HG03066 (cell line): Measurements from ENCODE around the gene STK35.

Experiments used
- ATAC-seq: cut with Tn5 transposase; IDR thresholded peaks from one replicate; pipeline ENCODE4 v1.9.1; 2021; ENCODE audit warnings: low read depth; ENCODE audit not compliant: unreplicated experiment

STK35 gene

GRCh38 chr20:2103461-2104153, 2.0 kb downstream of the STK35 start:
- no peak for ATAC-seq

- ATAC-seq = no peak
These were observed 2.6 kb downstream of the STK35 start for GRCh38 chr20:2104236-2104635.

- no peak for ATAC-seq
These were observed 6.9 kb downstream of the STK35 start for GRCh38 chr20:2108498-2108897.

- no peak for ATAC-seq
These were observed 7.4 kb downstream of the STK35 start for GRCh38 chr20:2108987-2109386.

DNA sequence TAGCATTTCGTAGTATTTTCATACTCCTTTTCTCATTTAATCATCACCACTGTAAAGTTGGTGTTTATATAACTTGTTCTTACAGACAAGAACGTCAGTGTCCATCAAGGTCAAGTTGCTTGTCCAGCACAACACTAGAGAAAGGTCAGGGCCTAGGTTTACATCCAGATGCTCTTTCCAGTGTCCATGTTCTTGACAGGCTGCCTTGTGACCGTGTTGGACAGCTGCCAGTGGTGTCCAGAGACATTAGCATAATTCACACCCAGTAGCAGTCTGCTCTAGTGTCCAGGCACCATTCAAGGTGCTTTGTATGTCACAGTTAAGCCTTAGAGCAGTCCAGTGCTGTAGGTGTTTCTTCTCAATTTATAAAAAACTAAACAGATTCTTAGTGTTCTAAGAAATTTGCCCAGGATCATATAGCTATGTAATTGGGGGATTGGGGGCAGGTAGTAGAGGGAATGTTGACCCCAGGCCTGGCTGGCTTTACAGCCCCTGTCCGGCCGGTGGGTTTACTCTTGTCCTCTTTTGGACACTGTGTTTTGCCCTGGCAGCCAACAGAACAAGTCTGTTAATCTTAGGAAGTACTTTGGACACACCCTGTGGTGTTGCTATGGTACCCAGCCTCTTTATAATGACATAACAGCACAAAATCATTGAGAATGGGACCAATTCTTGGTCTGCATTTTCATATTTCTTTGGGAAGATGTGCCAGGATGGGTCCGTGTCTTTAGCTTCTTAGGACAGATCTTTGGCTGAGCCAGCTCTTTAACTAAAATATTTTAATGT, 8.0 kb downstream of the STK35 start:
- ATAC-seq = no peak

DNA sequence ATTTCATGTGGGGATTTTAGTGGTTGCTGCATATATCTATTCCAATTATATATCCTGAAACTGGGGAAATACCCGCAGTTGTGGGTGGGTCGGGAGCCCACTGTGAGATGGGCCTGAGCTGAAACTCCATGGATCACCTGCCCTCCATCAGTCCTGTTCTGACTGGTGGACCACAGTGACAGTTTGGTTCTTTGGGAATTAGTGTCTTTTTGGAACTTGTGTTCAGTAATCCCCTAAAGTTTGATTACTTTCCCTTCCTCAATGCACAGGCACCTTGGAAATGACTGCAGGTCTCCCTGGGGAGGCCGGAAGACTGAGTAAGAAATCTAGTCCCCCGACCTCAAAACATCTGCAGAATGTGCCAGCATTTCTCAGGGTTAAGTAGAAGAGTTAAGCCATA, 11.3 kb downstream of the STK35 start:
- ATAC-seq = no peak

- ATAC-seq = no peak
These were observed 12.7 kb downstream of the STK35 start for GRCh38 chr20:2114127-2114959.

DNA sequence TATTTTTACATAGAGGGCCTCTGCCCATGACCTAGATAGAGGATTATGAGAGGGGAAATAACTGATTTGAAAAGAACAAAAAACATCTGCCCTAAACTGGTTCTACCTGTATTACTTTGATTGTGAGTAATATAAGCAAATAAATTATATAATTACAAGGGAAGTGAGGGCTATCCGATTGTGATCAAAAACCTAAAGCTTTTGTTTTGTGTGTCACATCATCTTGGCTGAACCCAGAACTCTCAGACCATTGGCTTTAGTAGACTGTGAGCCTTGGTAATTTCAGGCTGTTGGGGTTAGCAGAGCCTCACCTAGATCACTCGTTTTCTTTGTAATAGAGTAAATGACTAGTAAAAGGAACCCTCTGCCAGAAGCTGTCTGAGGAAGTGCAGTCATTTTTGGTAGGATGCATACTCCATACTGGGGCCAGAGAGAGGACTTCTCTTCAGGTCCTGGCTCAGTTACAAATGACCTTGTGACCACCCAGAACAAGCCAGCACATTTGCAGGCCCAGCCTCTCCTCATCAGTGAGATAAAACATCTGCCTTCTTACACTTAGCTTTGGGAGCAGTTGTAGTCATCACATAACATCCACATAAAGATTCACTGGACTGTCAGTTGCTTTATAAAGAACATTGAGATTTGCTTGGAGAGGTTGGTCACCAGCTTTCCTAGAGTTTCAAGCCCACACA, 13.5 kb downstream of the STK35 start:
- no peak for ATAC-seq

DNA sequence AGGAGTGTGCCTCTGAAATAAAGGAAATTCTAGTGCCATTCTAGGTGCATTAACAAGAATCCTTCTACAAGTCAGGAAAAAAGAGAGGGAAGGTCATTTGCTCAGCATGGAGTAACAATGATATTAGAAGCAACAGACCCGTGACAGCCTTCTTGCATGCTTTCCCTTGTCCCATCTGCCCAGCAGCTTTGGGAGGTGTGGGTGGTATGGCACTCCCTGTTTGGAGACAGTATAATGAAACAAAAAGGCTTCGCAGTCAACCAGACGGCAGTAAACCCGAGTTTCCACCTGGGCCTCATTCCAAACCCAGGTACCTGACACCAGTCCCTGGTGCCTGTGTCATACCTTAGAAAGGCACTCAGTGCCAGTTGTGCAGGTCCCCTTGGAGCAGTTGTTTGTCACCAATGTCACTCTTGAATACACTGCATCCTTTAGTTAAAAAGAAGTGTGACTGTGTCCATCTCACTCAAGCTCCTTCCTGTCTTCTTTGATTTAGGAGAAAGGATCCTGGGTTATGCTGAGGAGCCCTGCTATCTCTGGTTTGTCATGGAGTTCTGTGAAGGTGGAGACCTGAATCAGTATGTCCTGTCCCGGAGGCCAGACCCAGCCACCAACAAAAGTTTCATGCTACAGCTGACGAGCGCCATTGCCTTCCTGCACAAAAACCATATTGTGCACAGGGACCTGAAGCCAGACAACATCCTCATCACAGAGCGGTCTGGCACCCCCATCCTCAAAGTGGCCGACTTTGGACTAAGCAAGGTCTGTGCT, 14.7 kb downstream of the STK35 start:
- ATAC-seq = no peak

GRCh38 chr20:2118783-2119182, 17.2 kb downstream of the STK35 start:
- ATAC-seq = no peak

- ATAC-seq = no peak
These were observed 21.3 kb downstream of the STK35 start for GRCh38 chr20:2122936-2123335.

- ATAC-seq = no peak
These were observed 22.1 kb downstream of the STK35 start for GRCh38 chr20:2123720-2124119.

DNA sequence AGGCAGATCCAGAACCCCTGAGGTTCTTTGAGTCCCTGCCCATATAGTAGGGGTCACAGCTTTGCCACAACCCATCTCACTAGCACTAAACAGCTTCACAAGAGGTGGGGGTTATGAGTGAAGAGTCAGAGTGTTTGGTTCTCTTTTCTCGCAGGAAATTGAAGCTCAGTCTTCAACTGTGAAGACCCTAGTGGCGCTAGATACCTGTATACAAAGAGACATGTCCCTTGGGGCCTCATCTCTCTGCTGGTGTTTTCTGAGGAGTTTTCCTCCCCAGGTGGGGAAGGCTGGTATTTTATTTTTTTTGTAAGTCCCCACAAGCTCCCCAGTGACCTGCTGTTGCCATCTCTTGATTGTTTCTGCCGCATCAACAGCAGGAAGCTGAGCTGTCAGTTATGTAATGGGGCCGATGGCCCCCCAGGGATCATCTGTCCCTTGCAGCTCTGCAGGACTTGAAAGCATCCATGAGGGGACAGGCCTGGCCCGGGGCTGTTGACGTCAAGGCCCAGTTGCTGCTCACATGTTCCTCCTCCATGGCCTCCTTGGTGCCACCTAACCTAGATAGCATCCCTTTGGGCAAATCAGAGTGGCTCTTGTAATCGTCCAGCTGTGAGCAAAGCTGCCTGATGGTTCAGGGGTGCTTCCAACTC, 23.1 kb downstream of the STK35 start:
- ATAC-seq = no peak

DNA sequence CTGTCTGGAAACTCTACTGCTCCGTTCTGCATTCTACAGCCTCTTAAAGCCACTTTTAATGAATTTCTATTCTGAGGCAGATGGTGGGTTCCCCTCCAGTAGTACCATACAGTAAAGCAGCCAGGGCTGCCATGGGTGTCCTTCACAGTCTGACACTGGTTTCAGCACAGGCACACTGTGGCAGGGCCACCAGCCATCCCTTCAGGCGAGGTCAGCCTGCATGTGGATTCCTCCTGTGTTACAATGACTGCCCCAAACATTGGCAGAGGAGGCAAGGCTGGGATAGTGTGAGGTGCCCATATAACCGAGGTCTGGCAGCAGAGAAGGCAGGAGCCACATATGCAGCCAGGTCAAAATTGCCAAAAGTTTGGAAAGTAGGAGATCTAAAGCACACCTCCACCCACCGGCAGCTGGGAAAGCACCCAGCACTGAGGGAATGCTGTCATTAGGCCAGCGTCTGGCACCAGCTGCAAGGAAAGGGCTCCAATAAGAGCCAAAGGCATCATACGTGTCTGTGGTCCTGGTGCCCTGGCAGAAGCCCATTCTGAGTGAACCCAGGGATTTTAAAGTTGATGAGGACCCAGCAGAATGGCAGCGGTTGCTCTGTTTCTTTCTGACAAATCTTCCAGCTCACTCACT, 24.0 kb downstream of the STK35 start:
- ATAC-seq = no peak

GRCh38 chr20:2127238-2127637, 25.6 kb downstream of the STK35 start:
- no peak for ATAC-seq

DNA sequence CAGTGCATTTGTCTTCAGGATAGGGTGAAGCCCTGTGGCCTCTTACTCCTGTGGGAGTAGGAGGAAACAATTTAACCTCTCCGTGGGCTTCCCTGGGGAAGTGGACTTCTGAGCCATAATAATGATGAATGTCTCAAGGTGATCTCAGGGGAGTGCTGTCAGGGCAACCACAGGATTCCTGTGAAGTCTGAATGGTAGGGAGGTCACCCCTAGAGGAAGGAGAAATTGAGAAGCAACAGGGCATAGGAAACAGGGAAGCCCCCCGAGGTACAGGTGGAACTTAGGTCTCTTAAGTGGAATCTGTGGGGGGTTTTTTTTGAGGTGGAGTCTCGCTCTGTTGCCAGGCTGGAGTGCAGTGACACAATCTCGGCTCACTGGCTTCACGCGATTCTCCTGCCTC, 26.9 kb downstream of the STK35 start:
- no peak for ATAC-seq

DNA sequence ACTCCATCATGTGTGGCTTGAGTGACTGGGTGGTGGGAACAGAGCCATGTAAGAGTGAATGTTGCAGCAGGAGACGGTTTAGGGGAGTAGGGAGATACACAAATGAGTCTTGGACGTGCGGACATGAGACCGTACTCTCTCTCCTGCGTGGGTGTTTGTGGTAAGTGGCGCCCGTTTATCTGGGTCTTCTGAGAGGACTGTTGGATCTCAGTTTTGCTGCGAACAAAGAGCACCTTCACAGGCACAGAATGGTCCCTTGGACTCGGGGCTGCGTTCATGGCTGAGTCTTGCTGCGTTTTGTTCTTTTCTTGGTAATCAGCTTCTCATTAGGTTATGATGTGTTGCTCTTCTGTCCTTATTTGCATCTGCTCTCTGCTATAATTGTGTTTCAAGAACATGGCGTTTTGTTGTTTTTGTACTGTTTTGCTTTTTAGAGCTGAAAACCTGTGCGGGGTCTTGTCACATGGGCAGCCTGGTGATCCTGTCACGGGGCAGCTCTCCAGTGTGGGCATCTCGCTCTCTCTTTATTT, 28.5 kb downstream of the STK35 start:
- ATAC-seq = no peak

GRCh38 chr20:2130683-2131082, 29.1 kb downstream of the STK35 start:
- no peak for ATAC-seq

DNA sequence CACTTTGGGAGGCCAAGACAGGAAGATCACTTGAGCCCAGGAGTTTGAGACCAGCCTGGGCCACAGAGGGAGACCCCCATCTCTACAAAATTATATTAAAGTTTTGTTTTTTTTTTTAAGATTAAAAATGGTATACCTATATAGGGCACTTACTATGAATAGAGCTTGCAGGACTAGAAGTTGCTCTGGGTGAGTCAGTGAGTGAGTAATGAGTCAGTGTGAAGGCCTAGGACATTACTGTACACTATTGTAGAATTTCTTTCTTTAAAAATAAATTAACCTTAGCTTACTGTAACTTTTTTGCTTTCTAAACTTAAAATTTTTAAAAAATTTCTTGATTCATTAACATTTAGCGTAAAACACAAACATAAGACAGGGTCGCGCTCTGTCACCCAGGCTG, 29.7 kb downstream of the STK35 start:
- no peak for ATAC-seq
